Inflammatory macrophage treated with lipopolysaccharide for 4 hours (primary cell): Measurements from ENCODE around the gene PEF1.

ENCODE experiments used
- DNase-seq: peaks from one replicate; pipeline ENCODE4 v3.0.0-alpha.2; 2020

Gene PEF1

DNA sequence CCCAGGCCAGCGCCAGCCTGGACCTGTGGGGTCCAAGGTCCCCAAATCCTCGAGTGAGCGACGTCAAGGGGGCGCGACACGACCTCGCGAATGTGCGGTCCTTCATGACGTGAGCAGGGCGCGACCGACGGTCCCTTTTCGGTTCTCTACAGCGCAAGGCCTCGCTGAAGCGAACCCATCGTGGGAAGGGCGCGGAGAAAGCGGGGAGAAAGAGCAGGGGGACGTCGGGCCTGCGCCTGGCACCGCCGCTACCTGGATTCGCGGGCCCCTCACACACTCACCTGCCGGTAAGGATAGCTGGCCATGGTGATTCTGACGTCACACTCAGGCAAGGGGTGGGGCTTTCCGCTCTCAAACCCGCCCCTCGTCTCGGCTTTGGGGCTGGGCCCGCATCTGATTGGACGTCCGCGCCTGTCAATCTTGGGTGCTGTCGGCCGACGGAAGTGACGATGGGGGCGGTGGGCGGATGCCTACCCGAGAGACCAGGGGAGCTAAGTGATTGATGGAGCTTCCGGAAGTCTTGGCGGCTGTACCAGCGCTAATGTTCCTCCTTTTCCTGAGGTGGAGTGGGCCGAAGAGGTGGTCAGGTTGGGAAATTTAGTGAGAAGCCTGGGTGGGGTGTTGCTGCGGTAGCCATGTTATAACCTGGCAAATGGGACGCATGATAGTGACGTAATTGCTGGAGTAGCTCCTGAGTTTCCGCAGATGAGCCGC is at the start of gene PEF1:
PEF1 (minus strand) TSS at position 317 of the 714 bp plus-strand sequence; CDS start at position 305, 12 bp downstream.
- DNase-seq, result peak; percentile 99

GRCh38 chr1:31693231-31693630 is 48.6 kb upstream of the PEF1 start:
- DNase-seq, result no peak

GRCh38 chr1:31691951-31692350 is 47.3 kb upstream of the PEF1 start:
- DNase-seq, result no peak

DNA sequence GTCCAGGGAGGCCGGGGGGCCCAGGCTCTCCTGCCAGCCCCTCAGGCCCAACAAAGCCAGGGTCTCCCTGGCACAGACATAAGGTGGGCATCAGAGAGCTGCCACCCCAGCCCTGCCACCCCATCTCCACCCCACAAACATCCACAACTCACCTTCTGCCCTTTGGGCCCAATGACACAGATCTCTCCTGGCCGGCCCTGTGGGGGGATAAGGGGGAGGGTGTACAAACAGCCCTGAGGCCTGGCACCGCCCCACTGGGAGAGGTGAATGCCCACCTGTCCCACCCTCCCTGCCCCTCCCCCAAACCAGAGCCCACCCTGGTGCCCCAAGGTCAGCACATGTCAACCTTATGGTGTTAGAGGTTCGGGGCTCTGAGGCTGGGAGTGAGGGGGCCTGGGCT is 46.8 kb upstream of the PEF1 start:
- DNase-seq, result no peak

GRCh38 chr1:31690921-31691320 is 46.2 kb upstream of the PEF1 start:
- DNase-seq, result no peak

DNA sequence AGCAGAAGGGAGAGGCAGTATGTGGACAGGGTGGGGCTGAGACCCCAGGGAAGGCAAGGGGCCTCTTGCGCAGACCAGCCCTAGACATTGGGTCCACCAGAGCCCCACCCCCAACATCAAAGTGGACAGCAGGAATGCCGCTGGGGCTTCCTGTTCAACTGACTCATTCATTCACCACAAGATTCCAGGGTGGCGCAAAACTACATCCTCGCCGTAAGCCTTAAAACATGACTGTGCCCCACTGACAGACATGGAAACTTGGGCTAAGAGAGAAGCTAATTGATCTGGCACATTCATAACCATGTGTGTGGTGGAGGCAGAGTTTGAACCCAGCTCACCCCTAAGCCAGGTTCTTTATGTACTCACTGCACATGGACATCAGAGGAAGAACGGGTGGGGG is 45.2 kb upstream of the PEF1 start:
- peak; percentile 48 for DNase-seq

- no peak for DNase-seq
Measured at GRCh38 chr1:31689379-31689778, 44.7 kb upstream of the PEF1 start.

GRCh38 chr1:31688233-31688918 is 43.7 kb upstream of the PEF1 start:
- DNase-seq, result no peak

- DNase-seq, result no peak
Measured at GRCh38 chr1:31687601-31688000, 42.9 kb upstream of the PEF1 start.

DNA sequence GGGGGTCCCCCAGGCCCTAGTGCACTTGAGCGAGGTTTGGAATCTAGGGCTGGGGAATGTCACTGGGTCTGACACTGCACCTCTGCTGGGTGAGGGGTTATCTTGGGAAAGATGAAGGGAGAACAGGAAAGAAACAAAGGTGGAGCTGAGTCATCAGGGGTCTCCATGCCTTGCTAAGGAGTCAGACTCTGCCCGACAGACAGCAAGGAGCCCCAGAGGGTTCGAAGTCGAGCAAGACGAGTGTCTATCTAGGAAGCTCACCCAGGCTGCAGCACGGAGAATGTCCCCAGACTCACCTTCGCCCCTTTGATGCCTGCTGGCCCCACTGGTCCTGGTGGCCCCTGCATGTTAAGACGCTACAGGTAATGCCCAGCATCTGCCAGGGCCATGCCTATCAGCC is 41.1 kb upstream of the PEF1 start:
- no peak for DNase-seq

- peak; percentile 18 for DNase-seq
Measured at GRCh38 chr1:31683997-31684396, 39.3 kb upstream of the PEF1 start.

GRCh38 chr1:31681415-31681814 is 36.7 kb upstream of the PEF1 start:
- no peak for DNase-seq

DNA sequence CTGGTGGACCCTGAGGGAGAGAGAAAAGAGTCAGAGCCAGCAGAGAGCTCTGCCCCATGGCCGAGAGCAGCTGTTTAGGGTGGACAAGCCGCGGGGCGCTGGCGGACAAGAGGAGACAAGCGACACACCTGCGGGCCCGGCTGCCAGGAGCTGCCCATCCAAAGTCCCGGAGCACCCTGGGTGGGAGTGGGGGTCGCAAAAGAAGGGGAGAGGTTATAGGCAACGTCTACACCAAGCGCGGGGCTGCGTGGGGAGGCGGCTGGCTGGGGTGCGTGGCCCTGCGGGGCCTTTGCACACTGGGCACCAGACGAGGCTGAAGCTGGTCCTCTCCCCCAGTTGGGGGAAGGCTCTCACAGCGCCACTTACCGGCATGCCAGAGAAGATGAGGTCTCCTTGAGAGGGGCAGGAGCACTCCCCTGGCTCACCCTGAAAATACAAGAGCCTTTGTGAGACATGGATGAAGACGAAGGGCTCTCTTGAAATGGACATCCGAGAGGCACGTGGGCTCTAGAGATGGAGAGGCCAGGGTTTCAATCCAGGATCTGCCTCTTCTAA is 35.1 kb upstream of the PEF1 start:
- no peak for DNase-seq

DNA sequence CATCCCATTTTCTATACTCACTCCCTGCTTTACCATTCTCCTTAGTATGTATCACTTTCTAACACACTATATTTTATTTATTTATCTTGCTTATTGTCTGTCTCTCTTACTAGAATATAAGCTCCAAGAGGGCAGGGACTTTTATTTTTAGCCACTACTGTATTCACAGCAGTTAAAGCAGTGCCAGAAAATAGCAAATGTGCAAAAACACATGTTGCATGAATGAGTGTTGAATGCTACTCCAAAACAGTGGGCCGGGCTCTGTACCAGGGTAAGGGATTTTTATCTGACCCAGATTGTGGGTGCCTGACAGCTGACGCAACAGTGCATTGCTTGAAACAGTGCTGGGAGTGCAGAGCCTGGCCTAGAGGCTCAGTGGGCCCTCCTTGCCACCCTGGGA is 34.4 kb upstream of the PEF1 start:
- no peak for DNase-seq

DNA sequence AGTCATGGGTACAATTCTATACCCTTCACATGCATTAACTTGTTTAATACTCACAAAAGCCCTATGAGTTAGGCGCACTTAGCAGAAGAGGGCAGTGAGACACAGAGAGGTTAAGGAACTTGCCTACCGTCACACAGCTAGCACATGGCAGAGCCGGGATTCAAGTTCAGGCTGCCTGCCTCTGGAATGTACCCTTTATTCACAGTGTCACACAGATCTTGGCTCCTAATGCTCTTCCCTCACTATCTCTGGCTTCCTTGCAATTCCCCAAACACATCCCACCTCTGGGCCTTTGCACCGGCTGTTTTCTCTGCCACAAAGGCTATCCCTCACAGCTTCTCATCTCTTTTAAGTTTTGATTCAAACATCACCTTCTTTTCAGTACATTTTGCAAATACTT is 34.0 kb upstream of the PEF1 start:
- no peak for DNase-seq

- no peak for DNase-seq
Measured at GRCh38 chr1:31677949-31678348, 33.3 kb upstream of the PEF1 start.

DNA sequence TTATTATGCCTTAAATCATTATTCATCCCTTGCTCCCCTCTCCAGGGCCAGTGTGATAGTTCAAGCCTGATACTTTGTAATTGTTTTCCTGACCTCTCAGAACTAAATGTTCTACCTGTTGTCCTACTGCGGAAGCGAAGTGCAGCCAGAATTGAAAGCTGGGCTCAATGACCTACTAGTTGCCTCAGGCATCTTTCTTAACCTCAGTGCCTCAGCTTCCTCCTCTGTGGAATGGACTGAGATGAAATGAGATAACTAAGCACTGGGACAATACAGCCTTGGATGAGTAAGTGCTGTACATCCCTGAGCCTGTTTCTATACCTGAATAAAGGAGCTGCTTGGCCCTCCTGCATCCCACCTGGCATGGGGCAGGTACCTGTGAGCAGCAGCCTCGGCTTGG is 32.7 kb upstream of the PEF1 start:
- DNase-seq, result no peak

DNA sequence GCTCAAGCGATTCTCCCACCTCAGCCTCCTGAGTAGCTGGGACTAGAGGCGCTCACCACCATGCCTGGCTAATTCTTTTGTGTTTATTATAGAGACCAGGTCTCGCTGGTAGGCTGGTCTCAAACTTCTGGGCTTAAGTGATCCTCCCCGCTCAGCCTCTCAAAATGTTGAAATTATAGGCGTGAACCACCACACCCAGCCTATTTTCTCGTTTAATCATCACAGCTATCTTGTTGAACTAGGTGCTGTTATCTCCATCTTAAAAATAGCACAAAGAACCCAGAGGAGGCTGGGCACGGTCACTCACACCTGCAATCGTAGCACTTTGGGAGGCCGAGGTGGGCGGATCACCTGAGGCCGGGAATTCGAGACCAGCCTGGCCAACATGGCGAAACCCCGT is 31.1 kb upstream of the PEF1 start:
- DNase-seq, result no peak

DNA sequence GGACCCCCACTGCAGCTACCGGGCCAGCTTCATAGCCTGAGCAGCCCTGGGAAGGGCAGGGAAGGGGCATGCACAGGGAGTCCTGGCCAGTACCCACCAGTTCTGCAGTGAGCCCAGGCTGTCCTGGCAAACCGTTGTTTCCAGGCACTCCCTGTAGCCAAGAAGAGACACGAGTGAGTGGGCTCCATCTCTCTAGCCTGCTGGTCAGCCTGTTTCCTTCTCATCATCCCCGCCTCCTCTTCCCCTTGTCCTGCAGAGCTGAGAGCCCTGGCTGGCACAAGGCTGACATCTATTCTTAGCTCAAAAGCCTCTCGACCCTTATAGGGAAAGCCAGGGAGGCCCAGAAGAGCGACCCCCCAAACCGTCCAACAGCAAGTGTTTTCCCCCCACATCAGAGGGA is 30.5 kb upstream of the PEF1 start:
- no peak for DNase-seq

GRCh38 chr1:31674626-31675025 is 29.9 kb upstream of the PEF1 start:
- no peak for DNase-seq

- DNase-seq, result no peak
Measured at GRCh38 chr1:31673433-31673832, 28.8 kb upstream of the PEF1 start.

- DNase-seq, result no peak
Measured at GRCh38 chr1:31672986-31673385, 28.3 kb upstream of the PEF1 start.

GRCh38 chr1:31671561-31672201 is 27.0 kb upstream of the PEF1 start:
- no peak for DNase-seq

DNA sequence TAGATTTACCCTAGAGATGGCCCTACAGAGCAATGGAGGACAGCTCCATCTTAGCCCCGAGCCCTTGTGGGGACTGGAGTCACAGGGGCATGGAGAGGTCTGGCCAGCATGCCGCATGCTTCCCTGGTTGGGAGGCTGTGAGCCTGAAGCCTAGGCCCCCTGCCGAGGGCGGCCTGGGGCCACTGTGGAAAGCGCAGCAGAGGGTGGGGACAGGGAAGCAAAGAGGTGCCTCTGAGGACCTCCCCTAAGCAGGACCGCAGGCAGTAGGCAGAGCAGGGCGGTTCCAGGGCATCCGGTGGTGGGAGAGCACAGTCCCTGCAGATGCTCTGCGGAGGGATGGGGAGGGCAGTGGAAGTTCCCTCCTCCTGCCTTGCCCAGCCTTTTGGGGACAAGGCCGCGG is 26.5 kb upstream of the PEF1 start:
- no peak for DNase-seq
